OCI-LY7 (cell line): ENCODE results near the gene ARHGAP24.

Experiments used
- CTCF ChIP-seq: fragments of 200-600 bp; sonication (generic); conservative IDR thresholded peaks from 2 replicates; pipeline ENCODE4 v1.5.1; 2014; ENCODE audit warnings: mild to moderate bottlenecking, antibody characterized with exemption, low read length, moderate library complexity, mixed read lengths
- EZH2phosphoT487 ChIP-seq: fragments of 200-600 bp; sonication (generic); IDR thresholded peaks from 2 replicates; pipeline ENCODE4 v1.6.1; 2018; ENCODE audit warnings: low read depth, borderline replicate concordance, mild to moderate bottlenecking, mixed run types, antibody characterized with exemption, low read length, moderate library complexity, mixed read lengths

- TF ChIP-seq CTCF (no peak), EZH2phosphoT487 (no peak)
These were observed 563.1 kb downstream of the ARHGAP24 start for GRCh38 chr4:86038037-86038436.
